Head of caudate nucleus (tissue), 42 donors: Measurements from ENCODE around the gene SRPK3.
"Not testable (repeated sequence)": the region's sequence is repeated elsewhere in the genome, so short reads cannot be mapped to it uniquely, and the experiment has no call there.

ENCODE experiments used
- DNase-seq, 42 donors: peaks; one replicate each; pipeline versions ENCODE4 v3.0.0 to v3.0.0-alpha.2; 2020 to 2021; ENCODE audit warnings: mixed read lengths in 7 of 42
- intact Hi-C: fragments of 100-400 bp; cut with DNase I; formaldehyde crosslinking; loops from one replicate; pipeline ENCODE4 v1.15.0; 2022

Gene SRPK3

DNA sequence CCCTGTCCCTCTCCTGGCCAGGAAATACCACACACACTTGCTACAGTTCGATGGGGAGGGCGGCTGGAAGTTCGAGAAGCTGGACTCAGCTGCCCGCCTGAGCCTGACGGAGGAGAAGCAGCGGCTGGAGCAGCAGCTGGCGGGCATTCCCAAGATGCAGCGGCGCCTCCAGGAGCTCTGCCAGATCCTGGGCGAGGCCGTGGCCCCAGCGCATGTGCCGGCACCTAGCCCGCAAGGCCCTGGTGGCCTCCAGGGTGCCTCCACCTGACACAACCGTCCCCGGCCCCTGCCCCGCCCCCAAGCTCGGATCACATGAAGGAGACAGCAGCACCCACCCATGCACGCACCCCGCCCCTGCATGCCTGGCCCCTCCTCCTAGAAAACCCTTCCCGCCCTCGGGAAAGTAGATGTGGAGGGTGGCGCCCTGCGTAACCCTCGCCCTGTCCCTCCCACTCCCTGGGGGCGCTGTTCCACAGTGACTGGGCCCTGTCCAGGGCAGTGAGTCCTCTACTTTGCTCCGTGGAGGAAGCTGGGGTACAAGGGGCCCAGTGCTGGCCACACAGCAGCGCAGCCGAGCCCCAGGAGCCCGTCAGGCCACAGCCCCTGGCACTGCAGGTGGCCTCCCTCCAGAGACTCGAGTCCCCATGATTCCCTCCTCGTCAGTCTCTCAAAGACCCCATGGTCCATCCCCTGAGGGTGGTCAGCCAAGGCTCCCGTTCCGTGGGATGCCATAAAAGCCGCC, 37.2 kb upstream of the SRPK3 start:
- intact Hi-C loops, result not testable (repeated sequence)
- peak in 3 of 42 donors; percentile 18 to 38 (median 31) for DNase-seq

DNA sequence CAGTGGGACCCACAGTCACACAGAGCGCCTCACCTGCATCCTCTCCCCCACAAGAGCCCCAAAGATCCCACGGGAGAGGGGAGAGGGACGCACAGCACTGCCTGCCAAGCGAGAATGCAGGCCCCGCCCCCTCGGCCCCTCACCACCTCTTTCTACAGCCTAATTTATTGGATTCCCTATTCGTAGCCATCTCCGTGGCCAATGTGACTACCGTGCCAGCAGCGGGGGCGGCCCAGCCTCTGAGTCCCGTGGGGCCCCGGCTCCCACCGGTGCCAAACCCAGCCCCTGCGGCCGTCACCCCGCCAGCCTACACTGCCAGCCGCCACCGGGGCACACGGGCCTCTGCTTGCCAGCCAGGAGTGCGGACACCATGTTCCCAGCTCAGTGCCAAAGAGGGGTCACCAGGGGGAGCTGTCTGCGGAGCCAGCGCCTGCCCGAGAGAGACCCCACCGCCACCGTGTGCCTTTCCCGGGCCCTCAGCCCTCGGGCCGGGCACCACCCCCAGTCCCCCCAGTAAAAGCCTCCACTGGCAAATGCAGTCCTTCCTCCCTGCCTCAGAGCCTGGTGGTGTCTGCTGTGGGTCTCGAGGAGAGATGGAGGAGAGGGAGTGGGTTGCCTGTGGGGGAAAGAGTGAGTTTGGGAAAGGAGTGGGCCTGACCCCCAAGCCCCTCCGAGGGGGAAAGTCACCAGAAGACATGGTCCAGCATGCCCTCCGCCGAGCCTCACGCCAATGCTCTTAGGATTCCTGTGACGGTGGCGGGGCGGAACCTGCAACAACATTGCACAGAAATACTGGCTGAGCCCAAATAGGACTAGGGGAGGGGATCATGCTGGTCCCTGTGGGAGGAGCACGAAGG, 36.4 kb upstream of the SRPK3 start:
- DNase-seq, result peak in 14 of 42 donors; percentile 19 to 61 (median 40)
- intact Hi-C loops, result no loop called here

DNA sequence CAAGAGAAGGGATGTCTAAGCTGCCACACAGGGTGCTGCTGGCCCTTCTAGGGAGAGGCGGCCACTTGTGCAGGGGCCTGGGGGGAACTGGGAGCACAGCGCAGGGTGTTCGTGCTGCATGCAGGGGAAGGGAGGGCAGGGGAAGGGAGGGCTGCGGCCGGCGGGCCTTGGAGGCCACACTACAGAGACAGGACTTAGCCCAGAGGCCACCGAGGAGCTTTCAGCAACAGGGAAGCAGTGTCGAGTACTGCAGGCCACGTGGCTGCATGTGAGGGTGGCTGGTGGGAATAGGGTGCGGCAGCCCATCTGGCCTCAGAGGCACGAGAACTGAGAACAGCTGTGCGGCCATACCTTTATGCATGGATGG, 35.8 kb upstream of the SRPK3 start:
- DNase-seq, result peak in 2 of 42 donors; percentile 30 to 37

DNA sequence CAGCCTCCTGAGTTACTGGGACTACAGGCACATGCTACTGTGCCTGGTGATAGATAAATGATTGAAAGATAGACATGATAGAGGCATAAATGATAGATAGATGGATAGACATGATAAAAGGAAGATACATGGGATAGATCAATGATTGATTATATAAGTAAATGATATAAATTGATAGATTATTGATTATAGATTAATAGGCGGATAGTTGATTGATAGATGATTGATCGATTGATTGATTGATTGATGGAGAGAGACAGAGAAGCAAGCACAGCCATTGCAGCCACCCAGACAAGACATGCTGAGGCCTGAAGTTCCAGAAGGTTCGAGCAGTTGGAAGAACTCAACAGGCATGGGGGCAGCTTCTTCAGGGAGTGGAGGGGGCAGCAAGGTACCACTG, 34.5 kb upstream of the SRPK3 start:
- intact Hi-C loops, result no loop called here
- peak in 1 of 42 donors; percentile 8 for DNase-seq

More for the DNA sequence above, 35.8 kb upstream of the SRPK3 start:
- intact Hi-C loops, result not testable (repeated sequence)

DNA sequence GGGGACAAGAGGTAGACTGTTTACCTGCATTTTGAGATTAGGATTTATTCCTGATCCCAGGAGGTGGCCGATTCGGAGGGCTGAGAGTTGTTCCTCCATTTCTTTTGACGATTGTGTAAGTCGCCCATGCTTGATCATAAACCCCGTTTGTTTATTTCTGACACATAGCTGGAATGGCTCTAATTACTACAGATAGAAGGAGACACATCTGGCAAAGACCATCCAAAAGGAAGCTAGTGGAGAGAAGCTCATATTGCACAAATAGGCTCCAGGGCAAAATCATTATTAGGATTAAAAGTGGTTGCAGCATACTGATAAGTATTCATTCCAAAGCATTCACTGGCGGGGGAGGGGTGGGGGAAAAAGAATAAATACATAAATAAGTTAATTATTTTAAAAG, 33.9 kb upstream of the SRPK3 start:
- peak in 1 of 42 donors; percentile 9 for DNase-seq
- intact Hi-C loops, result not testable (repeated sequence)

DNA sequence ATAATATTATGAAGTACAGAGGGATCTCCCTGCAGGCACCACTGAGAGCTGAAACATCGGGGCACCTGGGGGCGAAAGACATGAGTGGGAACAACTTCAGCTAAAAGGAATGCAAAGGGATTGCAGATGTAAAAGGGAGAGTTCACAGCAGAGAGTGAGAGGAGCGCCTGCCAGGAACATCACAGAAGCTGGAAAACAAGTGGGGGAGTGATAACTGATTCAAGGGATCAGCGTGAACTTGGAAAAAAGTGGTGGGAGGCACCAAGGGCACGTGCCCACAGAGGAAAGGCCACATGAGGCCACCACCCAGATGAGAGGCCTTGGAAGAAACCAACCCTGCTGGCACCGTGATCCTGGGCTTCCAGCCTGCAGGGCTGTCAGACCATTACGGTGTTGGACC, 31.8 kb upstream of the SRPK3 start:
- intact Hi-C loops, result not testable (repeated sequence)
- DNase-seq, result peak in 24 of 42 donors; percentile 28 to 78 (median 54)

DNA sequence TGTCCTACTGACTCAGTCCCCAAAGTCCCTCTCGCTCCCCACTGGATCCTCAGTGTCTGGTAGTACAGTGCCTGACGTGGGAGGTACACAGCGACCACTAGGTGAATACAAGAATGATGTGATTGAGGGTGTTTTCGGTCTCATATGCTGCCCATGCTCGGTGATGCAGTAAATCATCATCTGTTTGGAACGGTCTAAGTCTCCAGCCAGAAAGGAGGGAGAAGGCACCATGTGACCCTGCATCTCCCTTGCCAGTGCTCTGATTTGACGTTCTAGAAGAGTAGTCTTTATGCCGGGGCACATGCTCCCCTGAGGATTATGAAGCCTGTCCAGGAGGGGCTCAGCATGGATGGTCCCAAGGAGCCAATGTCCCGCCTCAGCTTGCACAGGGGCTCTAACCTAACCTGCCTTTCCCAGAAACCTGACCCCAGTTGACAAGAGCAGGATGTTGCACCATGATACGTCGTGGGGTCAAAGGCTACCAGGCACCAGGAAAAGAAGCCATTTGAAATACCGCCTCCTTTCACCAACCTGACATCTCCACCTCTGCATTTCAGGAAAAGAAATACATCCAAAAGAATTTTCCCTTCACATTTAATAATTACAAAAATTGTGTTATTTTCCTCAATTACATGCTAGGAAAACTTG, 30.6 kb upstream of the SRPK3 start:
- intact Hi-C loops, result no loop called here
- DNase-seq, result peak in 5 of 42 donors; percentile 5 to 24 (median 14)

DNA sequence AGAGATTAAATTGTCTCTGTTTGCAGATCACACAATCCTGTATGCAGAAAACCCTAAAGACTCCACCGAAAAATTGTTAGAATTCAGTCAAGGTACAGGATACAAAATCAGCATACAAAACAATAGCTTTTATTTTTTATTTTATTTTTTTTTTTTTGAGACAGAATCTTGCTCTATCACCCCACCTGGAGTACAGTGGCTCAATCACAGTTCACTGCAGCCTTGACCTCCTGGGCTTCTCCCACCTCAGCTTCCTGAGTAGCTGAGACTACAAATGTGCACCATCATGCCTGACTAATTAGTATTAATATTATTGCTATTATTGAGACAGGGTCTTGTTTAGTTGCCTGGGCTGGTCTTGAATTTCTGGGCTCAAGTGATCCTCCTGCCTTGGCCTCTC, 25.7 kb upstream of the SRPK3 start:
- intact Hi-C loops, result no loop called here
- no peak for DNase-seq

DNA sequence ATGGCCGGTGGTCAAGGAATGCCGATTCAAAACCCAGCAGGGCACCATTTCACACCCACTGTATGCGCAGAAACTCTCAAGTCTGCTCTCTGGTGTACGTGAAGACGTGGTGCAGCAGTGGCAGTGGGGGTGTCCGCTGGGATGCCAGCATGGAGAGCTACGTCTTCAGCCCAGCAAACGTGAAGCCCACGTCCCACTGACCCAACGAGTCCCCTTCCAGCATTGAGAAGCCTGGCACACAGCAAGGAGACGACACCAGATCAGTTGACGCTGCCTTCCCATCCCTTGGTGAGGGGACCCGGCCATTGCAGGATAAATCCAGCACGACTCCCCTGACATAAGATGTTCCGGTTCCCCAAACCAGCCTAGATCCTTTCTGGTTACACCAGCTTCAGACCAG, 19.0 kb upstream of the SRPK3 start:
- peak in 6 of 42 donors; percentile 6 to 43 (median 16) for DNase-seq

DNA sequence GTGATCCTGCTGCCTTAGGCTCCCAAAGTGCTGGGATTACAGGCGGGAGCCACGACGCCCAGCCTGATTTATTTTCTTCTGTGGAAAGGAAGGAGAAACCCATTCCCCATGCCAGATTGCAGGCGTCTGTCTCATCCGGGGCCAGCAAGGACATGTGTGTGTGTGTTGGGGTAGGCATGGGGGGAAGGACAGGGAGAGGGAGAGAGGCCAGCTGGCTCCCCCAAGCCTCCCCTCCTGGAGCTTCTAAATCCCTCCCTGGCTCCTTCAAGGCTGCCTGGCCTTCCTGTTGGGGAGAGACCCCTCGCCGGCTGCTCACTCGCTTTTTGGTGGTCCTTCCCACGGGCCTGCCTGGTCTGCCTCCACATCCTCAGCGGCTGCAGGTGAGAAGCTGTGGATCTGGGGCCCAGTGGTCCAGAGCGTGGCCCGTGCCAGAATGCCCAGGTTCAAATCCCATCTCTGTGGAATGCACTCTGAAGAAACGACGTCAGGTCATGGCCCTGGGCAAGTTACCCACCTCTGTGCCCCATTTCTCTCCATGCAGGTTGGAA, 18.1 kb upstream of the SRPK3 start:
- intact Hi-C loops, result no loop called here
- DNase-seq, result peak in 8 of 42 donors; percentile 3 to 36 (median 18)

More for the DNA sequence above, 19.0 kb upstream of the SRPK3 start:
- intact Hi-C loops, result no loop called here

DNA sequence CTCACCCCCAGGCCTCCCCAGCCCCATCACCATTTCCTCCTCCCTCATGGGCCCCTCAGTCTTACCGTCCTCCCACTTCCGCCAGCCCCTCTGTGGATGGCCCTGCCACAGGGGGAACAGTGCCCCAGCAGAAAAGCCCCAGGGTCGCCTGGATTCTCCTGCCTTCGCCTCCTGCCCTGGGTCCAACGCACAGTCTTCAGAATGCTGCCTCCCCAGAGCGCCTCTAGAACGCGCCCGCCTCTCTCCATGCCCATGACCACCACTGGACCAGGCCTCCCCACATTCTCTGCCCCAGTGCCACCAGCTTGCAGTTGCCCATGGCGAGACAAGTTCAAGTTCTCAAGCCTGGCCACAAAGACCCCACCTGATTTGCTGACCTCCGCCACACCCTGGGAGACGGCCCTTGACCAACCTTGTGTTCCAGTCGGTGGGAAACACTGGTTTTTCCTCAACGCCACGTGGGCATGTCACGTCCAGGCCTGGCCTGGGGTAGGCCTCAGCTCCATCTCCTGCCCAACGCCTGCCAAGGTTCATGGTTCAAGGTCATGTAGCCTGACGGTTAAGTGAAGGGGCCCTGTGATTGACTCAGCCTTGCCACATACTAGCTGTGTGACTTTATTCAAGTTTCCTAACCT, 17.4 kb upstream of the SRPK3 start:
- DNase-seq, result peak in 12 of 42 donors; percentile 1 to 34 (median 16)
- intact Hi-C loops, result no loop called here

DNA sequence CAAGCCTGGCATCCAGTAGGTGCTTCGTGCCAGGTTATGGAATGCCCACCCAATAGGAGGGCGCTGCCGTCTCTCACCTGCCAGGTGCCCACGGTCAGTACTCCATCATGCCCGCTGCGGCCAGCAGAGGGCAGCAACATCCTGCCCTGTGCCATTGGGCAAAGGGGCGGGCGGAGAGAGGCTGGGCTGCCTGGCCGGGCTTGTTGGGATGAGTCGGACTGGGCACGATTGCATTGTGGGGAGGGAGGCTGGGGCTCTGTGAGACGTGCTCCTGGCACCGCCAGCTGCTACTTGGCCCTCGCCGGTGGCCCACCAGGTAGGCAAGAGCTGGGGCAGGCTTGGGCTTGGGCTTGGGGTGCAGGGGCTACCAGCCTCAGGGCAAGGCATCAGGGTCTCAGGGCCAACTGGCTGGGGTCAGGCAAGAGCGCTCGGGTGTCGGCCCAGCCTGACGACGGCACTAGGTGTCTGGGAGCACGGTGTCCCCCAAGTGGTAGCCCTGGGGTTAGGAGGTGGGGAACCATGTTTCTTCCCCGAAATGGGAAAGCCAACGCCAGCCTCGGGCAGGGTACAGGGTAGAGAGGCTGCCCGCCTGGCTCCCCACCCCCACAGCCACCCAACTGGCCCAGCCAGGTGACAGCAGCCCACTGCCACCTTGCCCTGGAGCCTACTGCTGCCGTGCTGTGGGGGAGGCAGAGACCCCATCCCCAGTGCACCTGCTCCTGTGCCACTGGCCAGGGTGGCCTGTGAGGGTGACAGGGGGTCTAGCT, 16.7 kb upstream of the SRPK3 start, which contains the start of gene PLXNB3:
PLXNB3 (plus strand) TSS at position 261 of the 767 bp plus-strand sequence. CDS start 1,287 bp downstream, outside the sequence.
- intact Hi-C loops, result loop anchor here (2.0 kb wide), 2 partner anchors 75 to 183 kb away; no protein-coding TSS in a partner anchor
- peak; percentile 79 to 97 (median 91) for DNase-seq

DNA sequence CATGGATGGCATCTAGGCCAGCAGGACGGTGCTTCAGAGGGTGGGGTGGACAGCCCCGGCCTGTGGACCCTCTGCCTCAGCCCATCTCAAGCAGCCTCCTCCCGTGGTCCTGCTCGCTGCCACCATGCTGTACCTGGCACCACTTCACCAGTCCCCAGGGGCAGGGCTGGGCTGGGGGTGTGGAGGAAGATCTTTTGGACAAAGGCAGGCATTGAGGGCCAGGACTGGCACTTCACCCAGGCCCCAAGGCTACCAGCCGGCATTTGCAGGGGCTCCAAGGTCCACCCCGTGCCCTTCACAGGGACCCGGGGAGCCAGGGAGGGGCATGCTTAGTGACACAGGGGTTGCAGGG, 16.1 kb upstream of the SRPK3 start:
- DNase-seq, result no peak
- intact Hi-C loops, result loop anchor here (2.0 kb wide), 2 partner anchors 76 to 182 kb away; no protein-coding TSS in a partner anchor

DNA sequence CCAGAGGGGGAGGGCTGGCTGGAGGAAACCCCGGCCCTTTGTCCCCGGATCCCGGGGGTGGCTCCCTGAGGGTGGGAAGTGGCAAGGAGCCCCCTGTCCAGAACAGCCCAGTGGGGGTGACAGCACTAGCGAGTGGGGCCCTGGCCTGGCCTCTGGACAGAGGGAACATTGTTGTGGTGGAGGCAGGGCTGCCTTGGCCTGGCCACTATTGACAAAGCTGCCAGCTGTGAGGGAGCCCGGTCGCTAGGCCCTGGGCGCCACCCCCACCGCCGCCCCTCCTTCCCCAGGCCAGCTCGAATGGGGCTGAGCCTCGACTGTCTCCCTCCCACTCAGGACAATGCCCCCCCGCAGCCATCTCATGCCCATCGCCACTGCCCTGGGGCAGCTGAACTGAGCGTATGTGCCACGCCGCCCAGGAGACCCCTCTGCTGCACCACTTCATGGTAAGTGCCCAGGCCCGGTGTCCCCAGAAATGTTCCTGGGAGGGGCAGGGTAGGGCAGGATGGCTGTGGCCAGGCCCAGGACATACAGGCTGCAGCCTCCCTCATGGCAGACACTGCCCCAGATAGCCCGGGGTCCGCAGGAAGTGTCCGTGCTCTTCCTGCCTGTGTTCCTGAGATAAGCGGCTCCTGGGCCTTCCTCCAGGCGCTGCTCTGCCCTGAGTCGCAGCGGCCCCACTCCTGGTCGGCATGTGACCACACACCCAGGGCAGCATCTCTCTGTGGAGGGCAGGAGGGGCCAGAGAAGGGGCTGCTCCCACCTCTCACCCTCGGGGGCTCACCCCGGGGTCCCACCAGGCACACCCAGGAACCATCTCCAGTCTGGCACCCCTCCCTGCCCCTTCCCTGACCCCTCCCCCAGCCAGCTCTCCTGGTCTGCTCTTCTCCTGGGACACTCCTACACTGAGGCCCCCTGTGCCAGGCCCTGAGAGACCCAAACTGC, 15.4 kb upstream of the SRPK3 start:
- DNase-seq, result peak; percentile 79 to 98 (median 92)
- intact Hi-C loops, result loop anchor here (2.0 kb wide), 2 partner anchors 77 to 181 kb away; no protein-coding TSS in a partner anchor

DNA sequence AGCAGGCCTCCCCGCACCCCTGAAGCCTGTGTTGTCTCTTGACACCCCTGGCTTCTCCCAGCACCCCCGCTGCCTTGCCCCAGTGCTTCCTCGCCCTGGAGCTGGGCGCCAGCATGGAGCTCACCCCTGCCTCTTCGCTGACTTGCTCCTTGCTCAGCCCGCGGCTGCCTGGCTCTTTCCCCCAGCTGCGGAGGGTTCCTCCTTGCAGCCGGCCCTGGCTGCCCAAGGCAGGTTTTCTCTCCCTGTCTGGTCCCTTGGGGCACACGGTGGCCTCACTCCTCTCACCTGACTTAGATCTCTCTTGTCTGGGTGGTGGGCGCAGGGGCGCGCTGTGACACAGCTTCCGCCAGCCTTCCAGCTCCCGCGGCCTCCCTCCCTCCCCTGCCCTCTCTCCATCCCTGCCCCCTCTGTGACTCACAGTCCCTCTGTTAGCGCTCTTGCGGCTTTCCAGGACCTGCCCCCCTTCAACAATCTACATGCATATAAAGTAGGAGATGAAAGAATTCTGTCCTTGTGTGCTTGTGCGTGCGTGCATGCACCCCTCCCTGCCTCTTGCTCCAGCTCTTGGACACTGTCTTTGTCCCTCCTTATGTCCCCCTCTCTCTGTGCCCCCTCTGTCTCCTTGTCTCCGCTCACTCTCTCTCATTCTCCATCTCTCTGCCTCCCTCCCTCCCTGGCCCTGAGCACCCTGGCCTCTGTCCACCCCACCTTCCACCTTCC, 14.6 kb upstream of the SRPK3 start:
- peak; percentile 29 to 88 (median 68) for DNase-seq
- intact Hi-C loops, result no loop called here
